Lower leg skin (tissue), 3 donors: ENCODE measurements around the gene EGFL8.
"Not testable (repeated sequence)": the region's sequence is repeated elsewhere in the genome, so short reads cannot be mapped to it uniquely, and the experiment has no call there.

ENCODE experiments used
- CTCF ChIP-seq, 3 donors: fragments of 450-650 bp; IDR thresholded peaks; one replicate each; pipeline ENCODE4 v1.5.1; 2016; ENCODE audit warnings: antibody characterized with exemption in 3 of 3, mild to moderate bottlenecking in 3 of 3, moderate library complexity in 2 of 3
- POLR2A ChIP-seq, 2 donors: fragments of 450-650 bp; IDR thresholded peaks; one replicate each; pipeline ENCODE4 v1.6.1; 2016 to 2017; ENCODE audit warnings: antibody characterized with exemption in 2 of 2, mild to moderate bottlenecking in 1 of 2, moderate library complexity in 1 of 2

DNA sequence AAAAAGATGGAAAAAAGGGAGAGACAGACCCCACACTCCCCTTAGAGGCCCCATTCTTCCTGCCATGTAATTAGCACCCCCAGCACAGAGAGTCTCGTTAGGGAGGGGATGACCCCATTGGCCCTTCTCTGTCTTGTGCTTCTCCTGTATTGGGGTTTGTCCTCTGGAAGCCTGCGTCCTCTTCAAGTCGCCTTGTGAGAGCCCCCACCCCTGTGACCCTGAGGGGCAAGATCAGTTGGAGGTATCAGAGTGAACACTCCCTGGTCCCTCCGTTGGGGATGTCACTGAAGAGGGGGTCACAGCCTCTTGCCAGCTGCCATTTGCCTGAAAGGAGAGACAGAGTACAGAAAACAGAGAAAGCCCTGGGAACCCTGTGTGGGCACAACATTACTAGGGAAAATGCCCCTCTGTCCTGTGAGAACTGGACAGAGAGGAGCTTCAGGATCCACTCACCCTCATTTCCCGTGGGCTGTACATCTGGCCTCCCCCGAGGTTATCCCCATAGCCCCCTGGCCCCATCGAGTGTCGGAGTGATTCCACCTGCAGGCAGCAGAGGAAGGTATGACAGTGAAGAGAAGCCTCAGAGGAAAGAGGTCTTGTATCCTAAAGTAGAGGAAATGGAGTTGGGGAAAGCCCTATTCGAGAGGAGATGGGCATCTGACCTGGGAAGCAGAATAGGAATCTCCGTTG is 21.9 kb downstream of the EGFL8 start:
- not testable (repeated sequence) for TF ChIP-seq POLR2A, CTCF (IDR thresholded peaks at IDR 0.05)
